HepG2 (cell line): ENCODE measurements around the gene CCBE1. TPM values are rescaled to one million over a fixed set of nuclear protein-coding genes. Genes with fewer than 3 reads are reported as not detected.

Experiments used
- ATAC-seq: fragments of 200-7000 bp; cut with Tn5 transposase; 3 replicates; pipeline ENCODE4 v1.9.1; 2020; ENCODE audit warnings: mild to moderate bottlenecking, moderate library complexity
- BruUV-seq: library from RNA; stranded (reverse); fragments of 400-500 nt; replicated peaks from 2 replicates; lab custom pipeline; 2021; lab: Mats Ljungman, UMichigan
- CTCF ChIA-PET: fragments of 300-600 bp; formaldehyde crosslinking; extraction: SDS; loops from one replicate; lab custom pipeline; 2021; ENCODE audit warnings: low total read pairs, inconsistent platforms, low intra/inter-chr PET ratio; lab: Yijun Ruan, JAX
- POLR2A ChIA-PET: fragments of 350-600 bp; sonication (Branson Sonifier 250); formaldehyde crosslinking; loops from one replicate; lab custom pipeline; 2020; ENCODE audit warnings: antibody characterized with exemption, inconsistent platforms; lab: Yijun Ruan, JAX
- DNase-seq: peaks from one replicate; pipeline ENCODE4 v3.0.0-alpha.2; 2015; ENCODE audit warnings: low spot score
- FAIRE-seq: peaks from 3 replicates; lab custom pipeline; 2011; peaks lifted over from hg19 to GRCh38; lab: Jason Lieb, UNC
- H2AFZ ChIP-seq: one replicate; pipeline ENCODE4 v1.6.1; 2011; ENCODE audit warnings: low read length, inconsistent platforms
- H3K27ac ChIP-seq: fragments of 300-600 bp; 3 replicates; pipeline ENCODE4 v1.8.0; 2011; ENCODE audit warnings: mixed run types, mild to moderate bottlenecking, mixed read lengths, low read length, inconsistent platforms; ENCODE audit not compliant: insufficient read depth; ENCODE audit errors: extremely low read length
- H3K27me3 ChIP-seq, 2 experiments: fragments of 200-600 bp in 1 of 2; 2 replicates in 1 of 2; 3 replicates in 1 of 2; pipeline versions ENCODE4 v1.6.0 to v1.8.0; 2011; ENCODE audit warnings: low read length in 2 of 2, mild to moderate bottlenecking in 2 of 2, moderate library complexity in 2 of 2, inconsistent platforms in 1 of 2; ENCODE audit not compliant: insufficient read depth in 2 of 2, control insufficient read depth in 1 of 2
- H3K36me3 ChIP-seq, 2 experiments: fragments of 200-600 bp in 1 of 2; replicated peaks in 1 of 2; 2 replicates in 1 of 2; 3 replicates in 1 of 2; pipeline versions ENCODE4 v1.5.1 to v1.8.0; 2011; ENCODE audit warnings: low read length in 2 of 2, inconsistent platforms in 1 of 2; ENCODE audit not compliant: insufficient read depth in 2 of 2, control insufficient read depth in 1 of 2
- H3K4me1 ChIP-seq: 2 replicates; pipeline ENCODE4 v1.5.1; 2012; ENCODE audit warnings: low read length, inconsistent platforms; ENCODE audit not compliant: insufficient read depth
- H3K4me2 ChIP-seq: 2 replicates; pipeline ENCODE4 v1.6.0; 2011; ENCODE audit warnings: low read depth, low read length, inconsistent platforms
- H3K4me3 ChIP-seq, 3 experiments: fragments of 200-600 bp in 1 of 3; sonication (generic), shearing (Covaris generic) in 1 of 3; replicated peaks in 1 of 3; 2 replicates each; pipeline ENCODE4 v1.5.1; 2011 to 2016; ENCODE audit warnings: low read length in 3 of 3, inconsistent platforms in 2 of 3, low read depth in 2 of 3, mild to moderate bottlenecking in 2 of 3, control low read depth in 1 of 3, mixed read lengths in 1 of 3; ENCODE audit not compliant: insufficient read depth in 1 of 3
- H3K79me2 ChIP-seq: one replicate; pipeline ENCODE4 v1.6.1; 2011; ENCODE audit warnings: low read length, inconsistent platforms; ENCODE audit not compliant: insufficient read depth
- H3K9ac ChIP-seq: 2 replicates; pipeline ENCODE4 v1.6.0; 2011; ENCODE audit warnings: mild to moderate bottlenecking, low read depth, low read length, inconsistent platforms; ENCODE audit not compliant: insufficient read depth
- H3K9me3 ChIP-seq: 2 replicates; pipeline ENCODE4 v1.5.1; 2012; ENCODE audit warnings: mild to moderate bottlenecking, low read length
- H4K20me1 ChIP-seq: 2 replicates; pipeline ENCODE4 v1.6.0; 2011; ENCODE audit warnings: inconsistent platforms, mild to moderate bottlenecking, low read length, moderate library complexity; ENCODE audit not compliant: insufficient read depth
- AGO2 ChIP-seq: fragments of 200-400 bp; formaldehyde crosslinking; optimal IDR thresholded peaks from 2 replicates; pipeline ENCODE3; 2017; ENCODE audit warnings: mild to moderate bottlenecking, low read depth, low read length, moderate library complexity
- ARHGAP35 ChIP-seq: sonication (generic); formaldehyde crosslinking; IDR thresholded peaks from 2 replicates; pipeline ENCODE4 v1.9.0; 2022; ENCODE audit warnings: mild to moderate bottlenecking, inconsistent platforms, moderate library complexity, missing genetic modification reagents, borderline replicate concordance
- GATA4 ChIP-seq: sonication (generic); IDR thresholded peaks from 2 replicates; pipeline ENCODE4 v1.6.1; 2016; ENCODE audit warnings: antibody characterized with exemption, low read depth, borderline replicate concordance
- KDM3A ChIP-seq: IDR thresholded peaks from 2 replicates; pipeline ENCODE4 v1.6.1; 2018; ENCODE audit warnings: low read depth, missing compliant biosample characterization
- KLF9 ChIP-seq: IDR thresholded peaks from 2 replicates; pipeline ENCODE4 v1.6.1; 2016; ENCODE audit warnings: low read depth
- MED1 ChIP-seq: sonication (generic); formaldehyde crosslinking; IDR thresholded peaks from 2 replicates; pipeline ENCODE4 v1.4.0; 2020; ENCODE audit warnings: missing genetic modification reagents
- NR2C2 ChIP-seq: sonication (generic); formaldehyde crosslinking; IDR thresholded peaks from 2 replicates; pipeline ENCODE4 v1.4.0; 2020; ENCODE audit warnings: missing genetic modification reagents, mild to moderate bottlenecking, moderate library complexity, borderline replicate concordance
- ZBTB8A ChIP-seq: sonication (generic); formaldehyde crosslinking; IDR thresholded peaks from 2 replicates; pipeline ENCODE4 v1.4.0; 2020; ENCODE audit warnings: mild to moderate bottlenecking, low read depth, missing genetic modification reagents, borderline replicate concordance
- ZEB1 ChIP-seq: IDR thresholded peaks from 2 replicates; pipeline ENCODE4 v1.6.1; 2012; ENCODE audit warnings: mild to moderate bottlenecking, low read depth, inconsistent platforms; ENCODE audit not compliant: insufficient replicate concordance
- ZNF17 ChIP-seq: sonication (generic); formaldehyde crosslinking; IDR thresholded peaks from 2 replicates; pipeline ENCODE4 v1.5.0; 2020; ENCODE audit warnings: mild to moderate bottlenecking, missing genetic modification reagents
- ZNF260 ChIP-seq: sonication (generic); formaldehyde crosslinking; IDR thresholded peaks from 2 replicates; pipeline ENCODE4 v1.4.0; 2020; ENCODE audit warnings: missing genetic modification reagents, low read depth, mild to moderate bottlenecking, borderline replicate concordance
- ZNF333 ChIP-seq: sonication (generic); formaldehyde crosslinking; IDR thresholded peaks from 2 replicates; pipeline ENCODE4 v1.4.0; 2020; ENCODE audit warnings: mild to moderate bottlenecking, missing genetic modification reagents, borderline replicate concordance
- ZNF572 ChIP-seq: sonication (generic); formaldehyde crosslinking; IDR thresholded peaks from 2 replicates; pipeline ENCODE4 v1.5.1; 2020; ENCODE audit warnings: mild to moderate bottlenecking, missing genetic modification reagents
- WGBS: methylation state at CpG from one replicate; pipeline ENCODE4 v1.1.6; 2017; ENCODE audit warnings: low lambda C conversion rate; 5-methylcytosine and 5-hydroxymethylcytosine counted together
- in situ Hi-C: cut with HindIII; loops from 2 replicates; pipeline ENCODE4 v1.10.0; 2017; ENCODE audit warnings: low pct_unique_long_range_greater_than_20kb; ENCODE audit not compliant: extremely low pct_ligation_motif_present
- intact Hi-C: fragments of 100-400 bp; cut with micrococcal nuclease; formaldehyde crosslinking; loops from one replicate; pipeline ENCODE4 v1.10.0; 2022; ENCODE audit not compliant: unreplicated experiment
- polyA plus RNA-seq, 8 experiments: library from polyadenylated mRNA; depleted of rRNA in 3 of 8; stranded (reverse) in 7 of 8; unstranded in 1 of 8; fragments of >200 nt; fragmentation: Illumina TruSeq in 4 of 8; extraction: Trizol in 4 of 8; gene quantifications; 2 replicates each; pipeline versions ENCODE4 v1.2.1 to v1.2.3, GENCODE V29; 2011 to 2016; ENCODE audit warnings: low read depth in 4 of 8, missing spikeins in 1 of 8, mixed read lengths in 1 of 8; ENCODE audit not compliant: insufficient read depth in 1 of 8
- total RNA-seq, 5 experiments: library from RNA; depleted of rRNA; stranded (reverse); fragments of >200 nt; fragmentation: Illumina TruSeq; extraction: Trizol; gene quantifications; 2 replicates each; pipeline ENCODE4 v1.2.3, GENCODE V29; 2016; ENCODE audit warnings: low read depth in 1 of 5
- TF ChIP-seq, protein P1 (sequence below): sonication (generic); formaldehyde crosslinking; IDR thresholded peaks from 2 replicates; pipeline ENCODE4 v1.5.0; 2020; ENCODE audit warnings: mild to moderate bottlenecking, missing genetic modification reagents
- TF ChIP-seq, protein P2 (sequence below): IDR thresholded peaks from 2 replicates; pipeline ENCODE4 v1.6.1; 2016; ENCODE audit warnings: low read depth, borderline replicate concordance
- TF ChIP-seq, protein P3 (sequence below): sonication (generic); formaldehyde crosslinking; IDR thresholded peaks from 2 replicates; pipeline ENCODE4 v1.4.0; 2020; ENCODE audit warnings: missing genetic modification reagents, low read depth, mild to moderate bottlenecking, borderline replicate concordance

The CCBE1 gene
- total and polyA plus RNA-seq, 2 of the 13 experiments (the other 11 are each of a cell fraction or from before 2014, with no cell fraction given), result not detected

DNA sequence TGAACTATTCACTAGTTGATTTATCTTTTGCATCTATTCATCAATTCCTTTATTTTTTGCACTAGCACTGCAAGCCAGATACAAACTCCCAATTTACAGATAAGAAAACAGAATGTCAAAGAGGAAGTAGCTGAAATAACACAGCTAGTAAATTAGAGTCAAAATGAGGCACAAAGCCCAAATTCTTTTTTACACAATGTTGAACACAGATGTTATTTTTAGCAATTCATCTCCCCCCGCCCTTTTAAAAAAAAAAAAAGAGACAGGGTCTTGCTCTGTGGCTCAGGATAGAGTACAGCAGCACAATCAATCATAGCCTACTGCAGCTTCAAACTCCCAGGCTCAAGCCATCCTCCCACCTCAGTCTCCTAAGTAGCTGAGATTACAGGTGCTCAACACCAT, 127.8 kb downstream of the CCBE1 start:
- FAIRE-seq, result no peak
- Histone ChIP-seq H3K4me2 (no peak overlapping the region), H4K20me1 (no peaks in the 10 kb centered on the region), H2AFZ (no peak overlapping the region), H3K27ac (no peak overlapping the region), H3K27me3 (peaks cover 0 to 4% of the 10 kb centered on the region in 2 experiments; a peak in 1 of 5 replicates), H3K9me3 (no peaks in the 10 kb centered on the region), H3K4me3 (no peak overlapping the region), H3K4me1 (no peaks in the 10 kb centered on the region), H3K36me3 (no peaks in the 10 kb centered on the region), H3K9ac (no peak overlapping the region), H3K79me2 (no peaks in the 10 kb centered on the region)
- in situ Hi-C loops, result no loop called here
- BruUV-seq, result no TSS peak
- intact Hi-C loops, result no loop called here
- no peak for ATAC-seq
- TF ChIP-seq ZBTB8A (CRISPR knock-in tag), result no peak
- TF ChIP-seq AGO2, result no peak
- TF ChIP-seq, protein P1, sequence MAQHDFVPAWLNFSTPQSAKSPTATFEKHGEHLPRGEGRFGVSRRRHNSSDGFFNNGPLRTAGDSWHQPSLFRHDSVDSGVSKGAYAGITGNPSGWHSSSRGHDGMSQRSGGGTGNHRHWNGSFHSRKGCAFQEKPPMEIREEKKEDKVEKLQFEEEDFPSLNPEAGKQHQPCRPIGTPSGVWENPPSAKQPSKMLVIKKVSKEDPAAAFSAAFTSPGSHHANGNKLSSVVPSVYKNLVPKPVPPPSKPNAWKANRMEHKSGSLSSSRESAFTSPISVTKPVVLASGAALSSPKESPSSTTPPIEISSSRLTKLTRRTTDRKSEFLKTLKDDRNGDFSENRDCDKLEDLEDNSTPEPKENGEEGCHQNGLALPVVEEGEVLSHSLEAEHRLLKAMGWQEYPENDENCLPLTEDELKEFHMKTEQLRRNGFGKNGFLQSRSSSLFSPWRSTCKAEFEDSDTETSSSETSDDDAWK (CRISPR knock-in tag), result no peak
- no peak for TF ChIP-seq ARHGAP35 (CRISPR knock-in tag)
- TF ChIP-seq MED1 (CRISPR knock-in tag), result no peak
- ChIA-PET CTCF (no interaction called here), POLR2A (no interaction called here)
- 0% methylated on average over 1 of the region's 1 CpG for WGBS
- no peak for DNase-seq

DNA sequence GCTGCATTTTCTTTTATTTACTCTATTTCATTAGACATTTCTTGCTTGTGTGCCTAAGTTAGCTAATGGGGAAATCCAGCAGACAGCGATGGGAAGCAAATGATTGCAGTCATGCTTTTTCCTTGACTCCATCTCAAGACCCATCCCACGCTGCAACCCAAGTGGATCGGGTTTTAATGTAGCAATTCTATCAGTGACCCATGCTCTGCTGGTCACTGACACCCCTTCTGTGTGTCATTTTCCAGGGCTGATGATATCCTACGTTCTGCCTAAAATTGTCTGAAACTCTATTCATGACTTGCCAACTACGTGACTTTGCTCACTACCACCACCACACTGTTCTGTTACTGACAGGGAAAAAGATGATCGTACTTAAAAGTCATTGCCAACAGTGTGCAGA, 129.8 kb downstream of the CCBE1 start:
- BruUV-seq, result no TSS peak
- Histone ChIP-seq H3K4me3 (no peak overlapping the region), H3K4me1 (no peaks in the 10 kb centered on the region), H3K27me3 (peaks cover 0 to 4% of the 10 kb centered on the region in 2 experiments; a peak in 1 of 5 replicates), H3K27ac (no peak overlapping the region), H4K20me1 (no peaks in the 10 kb centered on the region), H3K9me3 (no peaks in the 10 kb centered on the region), H3K36me3 (no peaks in the 10 kb centered on the region), H3K4me2 (no peak overlapping the region), H2AFZ (no peak overlapping the region), H3K9ac (no peak overlapping the region), H3K79me2 (no peaks in the 10 kb centered on the region)
- in situ Hi-C loops (no loop called here), intact Hi-C loops (no loop called here)
- 37% methylated on average over 6 of the region's 6 CpGs for WGBS
- no peak for ATAC-seq
- ChIA-PET CTCF (no interaction called here), POLR2A (no interaction called here)
- FAIRE-seq, result no peak
- no peak for DNase-seq
- no peak for TF ChIP-seq ZNF260 (CRISPR knock-in tag)
- no peak for TF ChIP-seq ZNF17
- TF ChIP-seq KLF9, result no peak
- TF ChIP-seq ZNF572 (CRISPR knock-in tag), result no peak
- TF ChIP-seq, protein P2, sequence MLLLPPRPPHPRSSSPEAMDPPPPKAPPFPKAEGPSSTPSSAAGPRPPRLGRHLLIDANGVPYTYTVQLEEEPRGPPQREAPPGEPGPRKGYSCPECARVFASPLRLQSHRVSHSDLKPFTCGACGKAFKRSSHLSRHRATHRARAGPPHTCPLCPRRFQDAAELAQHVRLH (CRISPR knock-in tag), result no peak
- no peak for TF ChIP-seq ZNF333
- TF ChIP-seq, protein P3, sequence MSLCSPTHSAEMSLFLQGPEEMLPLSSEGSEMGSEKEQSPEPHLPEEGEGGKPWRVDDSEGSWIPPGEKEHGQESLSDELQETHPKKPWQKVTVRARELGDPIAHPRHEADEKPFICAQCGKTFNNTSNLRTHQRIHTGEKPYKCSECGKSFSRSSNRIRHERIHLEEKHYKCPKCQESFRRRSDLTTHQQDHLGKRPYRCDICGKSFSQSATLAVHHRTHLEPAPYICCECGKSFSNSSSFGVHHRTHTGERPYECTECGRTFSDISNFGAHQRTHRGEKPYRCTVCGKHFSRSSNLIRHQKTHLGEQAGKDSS (CRISPR knock-in tag), result no peak
- TF ChIP-seq KDM3A, result no peak
- TF ChIP-seq NR2C2 (CRISPR knock-in tag), result no peak
- no peak for TF ChIP-seq ZEB1
- no peak for TF ChIP-seq GATA4
